Measurements from ENCODE around the gene SLU7. TPM values are rescaled to one million over a fixed set of nuclear protein-coding genes. Genes with fewer than 3 reads are reported as not detected.

The SLU7 gene
- total and polyA plus RNA-seq, 4 donors, result 26.7 to 35.6 (median 34.8) TPM

- TF ChIP-seq, protein P1, sequence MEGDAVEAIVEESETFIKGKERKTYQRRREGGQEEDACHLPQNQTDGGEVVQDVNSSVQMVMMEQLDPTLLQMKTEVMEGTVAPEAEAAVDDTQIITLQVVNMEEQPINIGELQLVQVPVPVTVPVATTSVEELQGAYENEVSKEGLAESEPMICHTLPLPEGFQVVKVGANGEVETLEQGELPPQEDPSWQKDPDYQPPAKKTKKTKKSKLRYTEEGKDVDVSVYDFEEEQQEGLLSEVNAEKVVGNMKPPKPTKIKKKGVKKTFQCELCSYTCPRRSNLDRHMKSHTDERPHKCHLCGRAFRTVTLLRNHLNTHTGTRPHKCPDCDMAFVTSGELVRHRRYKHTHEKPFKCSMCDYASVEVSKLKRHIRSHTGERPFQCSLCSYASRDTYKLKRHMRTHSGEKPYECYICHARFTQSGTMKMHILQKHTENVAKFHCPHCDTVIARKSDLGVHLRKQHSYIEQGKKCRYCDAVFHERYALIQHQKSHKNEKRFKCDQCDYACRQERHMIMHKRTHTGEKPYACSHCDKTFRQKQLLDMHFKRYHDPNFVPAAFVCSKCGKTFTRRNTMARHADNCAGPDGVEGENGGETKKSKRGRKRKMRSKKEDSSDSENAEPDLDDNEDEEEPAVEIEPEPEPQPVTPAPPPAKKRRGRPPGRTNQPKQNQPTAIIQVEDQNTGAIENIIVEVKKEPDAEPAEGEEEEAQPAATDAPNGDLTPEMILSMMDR (IDR thresholded peaks at IDR 0.05; ENCODE audit: control extremely low read depth, extremely low read depth), result no peak
- DNase-seq (peak in 1 of 3 donors; percentile 5), ATAC-seq (ENCODE audit: insufficient read depth, low FRiP score) (no peak)
- WGBS, 2 donors, result 26 to 28% methylated on average over 9 of the region's 9 CpGs
- Histone ChIP-seq H3K27me3 (ENCODE audit: control insufficient read depth in 3 of 3, insufficient read depth in 3 of 3, low read length in 2 of 3) (no peaks in the 10 kb centered on the region), H3K9me3 (ENCODE audit: control insufficient read depth in 4 of 4, insufficient read depth in 3 of 4, low read length in 3 of 4) (no peaks in the 10 kb centered on the region), H3K36me3 (ENCODE audit: control insufficient read depth in 4 of 4, insufficient read depth in 4 of 4, low read length in 4 of 4) (no peaks in the 10 kb centered on the region), H3K4me3 (no peak overlapping the region), H3K4me1 (ENCODE audit: control insufficient read depth in 5 of 5, insufficient read depth in 5 of 5, low read length in 5 of 5) (peaks cover 0 to 5% (median 4%) of the 10 kb centered on the region in 5 donors), H3K9ac (ENCODE audit: insufficient read depth in 1 of 2, low read length in 2 of 2) (no peak overlapping the region), H3K27ac (ENCODE audit: low read depth in 1 of 2, low read length in 1 of 2) (peak overlapping the region in 1 of 2 donors; percentile 56)
Measured at GRCh38 chr5:160466889-160467554, 48.1 kb upstream of the SLU7 start.

DNA sequence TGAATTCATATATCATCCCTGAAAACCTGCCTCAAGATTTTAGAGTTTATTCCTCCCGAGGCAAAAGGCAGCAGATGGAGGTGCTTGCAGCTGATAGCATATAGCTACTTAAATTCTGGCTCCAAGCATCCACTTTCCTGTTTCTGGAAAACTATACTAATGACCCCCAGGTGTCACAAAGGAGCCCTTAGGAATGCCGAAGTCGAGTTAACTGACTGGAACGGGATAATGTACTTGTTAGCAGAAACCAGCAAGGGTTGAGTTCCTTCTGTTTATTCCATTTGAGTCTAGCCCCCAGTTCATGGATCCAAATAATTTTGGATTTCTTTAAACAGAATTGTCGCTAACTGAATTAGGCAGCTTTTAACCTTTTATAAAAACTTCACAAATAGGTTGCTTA lies 47.2 kb upstream of the SLU7 start:
- Histone ChIP-seq H3K9ac (ENCODE audit: insufficient read depth in 1 of 2, low read length in 2 of 2) (no peak overlapping the region), H3K4me3 (no peak overlapping the region), H3K9me3 (ENCODE audit: control insufficient read depth in 4 of 4, insufficient read depth in 3 of 4, low read length in 3 of 4) (no peaks in the 10 kb centered on the region), H3K4me1 (ENCODE audit: control insufficient read depth in 5 of 5, insufficient read depth in 5 of 5, low read length in 5 of 5) (peaks cover 0 to 5% (median 3%) of the 10 kb centered on the region in 5 donors), H3K27me3 (ENCODE audit: control insufficient read depth in 3 of 3, insufficient read depth in 3 of 3, low read length in 2 of 3) (no peaks in the 10 kb centered on the region), H3K27ac (ENCODE audit: low read depth in 1 of 2, low read length in 1 of 2) (no peak overlapping the region), H3K36me3 (ENCODE audit: control insufficient read depth in 4 of 4, insufficient read depth in 4 of 4, low read length in 4 of 4) (no peaks in the 10 kb centered on the region)
- TF ChIP-seq, protein P1 (IDR thresholded peaks at IDR 0.05; ENCODE audit: control extremely low read depth, extremely low read depth), result no peak
- 85 to 88% methylated on average over 5 of the region's 5 CpGs for WGBS, 2 donors
- DNase-seq (no peak), ATAC-seq (ENCODE audit: insufficient read depth, low FRiP score) (no peak)

DNA sequence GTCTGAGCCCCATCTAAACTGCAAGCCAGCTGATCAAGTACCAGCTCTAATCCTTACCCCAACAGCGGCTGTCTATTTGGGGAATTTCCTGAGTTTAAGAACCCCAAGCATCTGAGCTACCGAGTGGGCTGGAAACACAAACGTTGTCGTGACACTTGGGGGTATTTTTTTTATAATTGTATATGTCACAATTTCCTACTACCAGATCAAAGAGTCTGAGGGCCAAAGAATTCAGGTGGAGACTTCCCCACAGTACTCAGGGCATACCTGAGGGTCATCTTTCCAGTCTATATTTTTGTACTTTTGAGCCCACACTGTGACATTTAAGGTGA lies 45.6 kb upstream of the SLU7 start:
- Histone ChIP-seq H3K27me3 (ENCODE audit: control insufficient read depth in 3 of 3, insufficient read depth in 3 of 3, low read length in 2 of 3) (no peaks in the 10 kb centered on the region), H3K9me3 (ENCODE audit: control insufficient read depth in 4 of 4, insufficient read depth in 3 of 4, low read length in 3 of 4) (no peaks in the 10 kb centered on the region), H3K9ac (ENCODE audit: insufficient read depth in 1 of 2, low read length in 2 of 2) (no peak overlapping the region), H3K4me3 (no peak overlapping the region), H3K36me3 (ENCODE audit: control insufficient read depth in 4 of 4, insufficient read depth in 4 of 4, low read length in 4 of 4) (no peaks in the 10 kb centered on the region), H3K27ac (ENCODE audit: low read depth in 1 of 2, low read length in 1 of 2) (no peak overlapping the region), H3K4me1 (ENCODE audit: control insufficient read depth in 5 of 5, insufficient read depth in 5 of 5, low read length in 5 of 5) (peaks cover 0 to 5% (median 1%) of the 10 kb centered on the region in 5 donors)
- DNase-seq (no peak), ATAC-seq (ENCODE audit: insufficient read depth, low FRiP score) (no peak)
- TF ChIP-seq, protein P1 (IDR thresholded peaks at IDR 0.05; ENCODE audit: control extremely low read depth, extremely low read depth), result no peak
- 36 to 41% methylated on average over 4 of the region's 4 CpGs for WGBS, 2 donors

Measured in lung (tissue), 12 donors.